HFF-Myc (cell line): ENCODE data around the gene CACNB1.

Experiments
- DNase-seq: peaks from one replicate; pipeline ENCODE4 v3.0.0-alpha.2; 2011; ENCODE audit warnings: low read depth; ENCODE audit errors: extremely low read depth
- H3K4me3 ChIP-seq: replicated peaks from 2 replicates; pipeline ENCODE4 v1.5.1; 2011; ENCODE audit warnings: low read depth, mild to moderate bottlenecking, control low read depth, low read length
- CTCF ChIP-seq: IDR thresholded peaks from 2 replicates; pipeline ENCODE4 v1.5.1; 2012; ENCODE audit warnings: mild to moderate bottlenecking, low read depth, low read length, control low read depth; ENCODE audit errors: missing control alignments

The CACNB1 gene

GRCh38 chr17:39174920-39175694, 22.4 kb downstream of the CACNB1 start:
- no peak for DNase-seq
- TF ChIP-seq CTCF = peak; percentile 87
- H3K4me3 ChIP-seq = no peak overlapping the region

- no peak for DNase-seq
- no peak overlapping the region for H3K4me3 ChIP-seq
- TF ChIP-seq CTCF = no peak
These were observed 23.8 kb downstream of the CACNB1 start for GRCh38 chr17:39173526-39174274.

DNA sequence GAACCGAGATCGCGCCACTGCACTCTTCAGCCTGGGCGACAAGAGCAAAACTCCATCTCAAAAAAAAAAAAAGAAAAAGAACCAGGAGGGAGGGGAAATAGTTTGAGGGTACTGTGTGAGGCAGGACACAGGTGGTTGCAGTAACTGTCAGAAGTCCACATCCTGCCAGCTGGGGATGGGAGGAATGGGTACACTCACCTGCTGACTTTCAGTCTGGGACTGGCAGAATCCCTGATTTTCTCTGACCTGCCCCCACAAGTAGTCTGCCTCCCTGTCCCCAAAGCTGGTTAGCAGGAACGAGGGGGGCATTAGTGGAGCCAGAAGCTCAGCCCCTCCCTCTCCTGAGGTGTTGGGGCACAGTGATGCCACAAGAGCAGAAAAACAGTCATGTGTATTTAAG, 24.4 kb downstream of the CACNB1 start:
- H3K4me3 ChIP-seq = no peak overlapping the region
- DNase-seq = no peak
- no peak for TF ChIP-seq CTCF

DNA sequence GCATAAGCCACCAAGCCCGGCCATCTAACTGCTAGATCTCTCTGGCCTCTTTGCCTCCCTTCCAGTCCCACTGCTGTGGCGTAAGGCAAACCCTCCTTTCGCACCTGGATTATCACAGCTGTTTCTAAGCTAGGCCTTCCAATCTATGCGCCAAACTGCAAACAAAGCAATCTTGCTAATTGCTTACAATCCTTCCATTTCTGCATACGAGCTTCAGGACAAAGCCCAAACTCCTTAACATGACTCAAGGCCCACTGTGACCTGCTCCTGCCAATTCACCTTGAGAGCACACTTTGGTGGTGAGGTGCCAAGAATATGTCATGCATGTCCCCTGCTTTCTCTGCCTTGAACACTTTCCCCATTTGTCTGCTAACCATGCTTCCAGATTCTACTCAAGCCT, 25.5 kb downstream of the CACNB1 start:
- DNase-seq = no peak
- TF ChIP-seq CTCF = no peak
- no peak overlapping the region for H3K4me3 ChIP-seq

- DNase-seq = no peak
- no peak for TF ChIP-seq CTCF
- H3K4me3 ChIP-seq = no peak overlapping the region
These were observed 26.9 kb downstream of the CACNB1 start for GRCh38 chr17:39170558-39170957.

- TF ChIP-seq CTCF = no peak
- DNase-seq = no peak
- no peak overlapping the region for H3K4me3 ChIP-seq
These were observed 27.4 kb downstream of the CACNB1 start for GRCh38 chr17:39170109-39170508.
